Hematopoietic multipotent progenitor cell treated with erythropoietin and hydrocortisone succinate and interleukin-3 and kit ligand, for 17 days (in vitro differentiated cells): ENCODE results near the gene COL4A2.
"Not testable (repeated sequence)": the region's sequence is repeated elsewhere in the genome, so short reads cannot be mapped to it uniquely, and the experiment has no call there.

Source experiments
- DNase-seq: peaks from one replicate; pipeline ENCODE4 v3.0.0-alpha.2; 2015; ENCODE audit warnings: low spot score

Gene COL4A2

DNA sequence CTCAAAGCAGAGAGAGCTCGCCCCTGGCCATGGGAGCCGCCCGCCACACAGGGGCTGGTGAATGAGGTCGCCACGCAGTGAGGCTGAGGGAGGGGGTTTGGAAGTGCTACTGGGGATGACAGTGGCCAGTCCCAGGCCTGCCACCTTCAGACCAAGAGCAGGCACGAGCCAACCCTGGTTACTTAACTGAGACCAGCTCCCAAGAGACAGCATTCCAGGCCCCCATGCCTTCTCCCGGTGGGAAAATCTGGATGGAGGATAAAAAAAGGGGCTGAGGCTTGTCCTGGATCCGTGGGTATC is 211.1 kb downstream of the COL4A2 start:
- DNase-seq: no peak

DNA sequence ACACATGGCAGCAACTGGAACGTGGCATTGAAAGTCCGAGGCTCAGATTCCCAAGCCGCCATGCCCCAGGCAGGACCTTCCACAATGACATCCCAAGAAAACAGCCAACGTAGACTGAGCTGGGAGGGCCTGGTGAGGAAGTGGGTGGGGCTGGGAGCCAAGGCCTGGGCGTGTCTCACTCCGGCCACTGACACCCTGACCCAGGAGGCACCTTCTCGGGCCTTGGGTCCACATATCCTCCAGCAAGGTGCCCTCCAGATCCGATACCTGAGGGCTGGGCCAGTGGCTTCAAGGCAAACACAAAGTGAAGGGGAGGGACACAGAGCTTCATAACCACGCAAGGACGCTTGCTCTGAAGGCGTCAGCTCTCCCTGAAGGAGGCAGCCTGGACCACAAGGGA is 211.5 kb downstream of the COL4A2 start:
- no peak for DNase-seq

GRCh38 chr13:110519046-110519445 is 212.0 kb downstream of the COL4A2 start:
- DNase-seq: no peak

- no peak for DNase-seq
Observed at GRCh38 chr13:110519506-110519905, 212.4 kb downstream of the COL4A2 start.

- no peak for DNase-seq
Observed at GRCh38 chr13:110520431-110521295, 213.6 kb downstream of the COL4A2 start.

GRCh38 chr13:110521296-110521680 is 214.2 kb downstream of the COL4A2 start:
- no peak for DNase-seq

DNA sequence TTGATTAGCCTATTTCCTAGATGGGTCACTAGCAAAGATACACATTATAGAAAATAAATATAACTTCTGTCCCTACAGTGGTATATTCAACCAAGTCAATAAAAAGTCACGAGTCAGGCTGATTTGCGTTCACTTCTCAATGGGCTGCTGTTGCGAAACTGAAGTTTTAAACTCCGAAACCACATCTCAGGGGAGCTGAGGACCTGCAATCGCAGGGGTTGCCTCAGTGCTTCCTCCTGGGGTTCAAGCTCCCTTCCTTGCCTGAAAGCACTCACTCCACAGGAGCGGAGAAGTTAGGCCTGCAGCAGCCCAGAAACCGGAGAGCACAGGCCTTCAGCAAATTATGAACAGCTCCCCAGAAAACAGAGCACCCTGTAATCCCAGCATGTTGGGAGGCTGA is 214.9 kb downstream of the COL4A2 start:
- no peak for DNase-seq

DNA sequence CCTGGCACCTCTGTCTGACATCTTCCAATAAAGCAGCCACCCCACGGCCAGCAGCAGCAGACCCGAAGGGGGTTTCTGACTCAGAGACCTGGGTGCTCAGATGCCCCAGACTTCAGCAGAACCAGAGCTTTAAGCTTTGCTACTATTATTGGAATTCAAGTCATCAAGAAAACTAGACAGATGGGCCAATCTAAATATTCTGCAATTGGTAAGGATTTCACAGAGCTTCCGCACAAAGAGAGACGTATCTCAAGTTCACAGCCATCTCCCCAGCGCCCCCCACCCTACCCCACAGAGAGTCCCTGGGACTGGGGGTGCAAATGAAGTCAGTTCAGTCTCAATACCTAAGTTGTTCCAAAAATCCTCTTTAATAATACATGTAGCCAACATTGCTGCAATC is 215.6 kb downstream of the COL4A2 start:
- no peak for DNase-seq

- DNase-seq: no peak
Observed at GRCh38 chr13:110523180-110523579, 216.1 kb downstream of the COL4A2 start.

DNA sequence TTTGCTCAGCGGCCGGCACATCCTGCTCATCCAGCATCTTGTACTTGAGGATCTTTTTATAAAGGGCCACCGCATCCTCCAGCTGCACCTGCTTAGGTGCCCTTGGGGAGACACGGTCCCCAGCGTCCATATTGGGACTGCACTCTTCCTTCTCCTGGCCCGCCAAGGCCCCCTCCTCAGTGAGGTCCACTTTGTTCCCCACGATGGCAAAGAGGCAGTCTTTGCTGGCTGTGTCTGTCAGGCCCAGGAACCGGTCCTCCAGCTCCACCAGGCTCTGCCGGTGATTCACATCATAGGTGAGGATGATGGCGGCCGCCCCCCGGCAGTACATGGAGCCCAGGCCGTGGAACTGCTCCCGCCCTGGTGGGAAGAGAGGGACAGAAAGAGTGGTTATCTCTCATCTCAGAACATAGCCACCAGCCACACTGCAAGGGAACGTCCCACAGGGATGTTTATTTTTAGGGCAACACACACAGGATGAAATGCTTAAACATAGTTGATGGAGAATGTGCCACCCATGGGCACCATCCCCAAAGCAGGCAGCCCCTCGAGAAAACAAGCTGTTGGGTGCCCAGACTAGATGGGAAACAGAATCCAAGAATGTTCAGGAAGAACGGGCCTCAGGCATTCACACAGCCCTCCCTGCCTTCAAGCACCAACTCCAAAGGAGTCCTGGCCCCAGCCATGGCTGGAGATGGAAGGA is 216.9 kb downstream of the COL4A2 start:
- DNase-seq: no peak

- DNase-seq: no peak
Observed at GRCh38 chr13:110524541-110525257, 217.6 kb downstream of the COL4A2 start.

- DNase-seq: no peak
Observed at GRCh38 chr13:110525328-110526319, 218.5 kb downstream of the COL4A2 start.

GRCh38 chr13:110528371-110528770 is 221.3 kb downstream of the COL4A2 start:
- DNase-seq: no peak

- DNase-seq: no peak
Observed at GRCh38 chr13:110528911-110529310, 221.8 kb downstream of the COL4A2 start.

DNA sequence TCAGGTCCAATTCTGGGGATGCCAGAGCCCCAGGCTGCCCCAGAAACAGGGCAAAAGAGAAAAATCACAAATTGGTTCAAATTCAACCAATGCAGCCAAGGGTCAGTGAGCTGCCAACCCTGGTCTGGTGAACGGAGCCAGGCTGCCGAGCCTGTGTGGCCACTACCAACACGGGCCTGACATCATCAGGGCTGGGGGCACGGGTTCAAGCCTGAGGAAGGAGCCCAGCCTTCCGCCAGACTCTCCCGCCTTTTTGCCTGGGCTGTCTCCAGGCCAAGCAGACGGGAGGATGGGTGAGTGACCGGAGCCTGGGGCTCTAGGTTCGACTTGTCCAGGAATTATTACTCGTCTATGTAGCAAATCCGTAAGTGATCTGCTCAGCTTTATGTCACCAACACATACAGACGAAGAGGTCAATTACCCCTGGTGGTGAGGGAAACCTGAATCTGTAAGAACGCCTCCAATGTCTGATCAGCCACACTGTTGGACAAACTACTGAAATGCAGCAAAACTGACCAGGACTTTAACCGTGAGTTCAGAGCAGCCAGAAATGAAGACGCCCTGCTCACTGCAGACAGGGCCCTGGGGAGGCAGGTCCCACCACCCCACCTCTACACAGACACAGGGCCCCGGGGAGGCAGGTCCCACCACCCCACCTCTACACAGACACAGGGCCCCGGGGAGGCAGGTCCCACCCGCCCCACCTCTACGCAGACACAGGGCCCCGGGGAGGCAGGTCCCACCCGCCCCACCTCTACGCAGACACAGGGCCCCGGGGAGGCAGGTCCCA is 222.6 kb downstream of the COL4A2 start:
- no peak for DNase-seq

DNA sequence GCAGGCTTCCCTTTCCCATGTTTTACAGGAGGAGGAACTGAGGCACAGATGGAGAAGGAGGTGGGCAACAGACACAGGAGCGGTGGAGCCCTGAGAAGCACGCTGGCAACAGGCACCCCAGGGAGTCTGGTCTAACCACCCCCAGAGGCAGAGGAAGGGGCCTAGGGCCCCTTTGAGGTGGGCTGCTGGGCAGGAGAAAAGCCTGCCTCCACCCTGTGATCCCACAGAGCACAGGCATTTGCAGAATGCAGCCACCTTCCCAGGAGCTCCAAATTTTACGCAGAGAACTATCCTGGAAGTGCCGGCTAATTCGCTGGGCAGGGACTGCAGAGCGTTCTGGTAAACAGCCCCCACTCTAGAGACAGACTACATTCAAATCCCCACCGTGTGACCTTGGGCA is 224.0 kb downstream of the COL4A2 start:
- no peak for DNase-seq

DNA sequence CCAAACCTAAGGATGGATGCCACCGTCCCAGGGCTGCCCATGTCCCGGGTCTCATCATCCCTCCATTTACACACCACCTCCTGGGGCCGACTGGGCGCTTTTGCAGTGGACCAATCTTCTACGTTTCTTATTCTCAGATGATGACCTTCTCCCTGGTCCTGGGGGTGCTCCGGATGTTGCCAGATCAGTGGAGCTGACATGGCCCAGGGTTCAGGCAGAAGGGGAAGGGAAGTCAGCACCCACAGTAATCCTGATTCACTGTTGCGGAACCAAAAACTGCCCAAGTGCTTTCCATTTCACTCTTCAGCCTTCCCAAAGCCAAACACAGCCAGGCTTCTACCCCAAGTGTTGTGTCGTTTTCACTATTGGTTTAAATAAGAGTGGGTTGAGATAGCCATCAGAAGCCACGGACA is 224.6 kb downstream of the COL4A2 start:
- DNase-seq: no peak

DNA sequence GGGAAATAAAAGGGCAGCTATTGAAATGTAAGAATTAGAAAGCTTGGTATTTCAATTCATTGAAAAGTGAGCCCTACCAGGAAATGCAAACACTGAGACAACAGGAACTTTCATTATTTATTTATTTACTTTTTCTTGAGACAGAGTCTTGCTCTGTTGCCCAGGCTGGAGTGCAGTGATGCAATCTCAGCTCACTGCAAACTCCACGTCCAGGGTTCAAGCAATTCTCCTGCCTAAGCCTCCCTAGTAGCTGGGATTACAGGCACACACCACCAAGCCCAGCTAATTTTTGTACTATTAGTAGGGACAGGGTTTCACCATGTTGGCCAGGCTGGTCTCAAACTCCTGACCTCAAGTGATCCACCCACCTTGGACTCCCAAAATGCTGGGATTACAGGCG is 225.2 kb downstream of the COL4A2 start:
- not testable (repeated sequence) for DNase-seq

DNA sequence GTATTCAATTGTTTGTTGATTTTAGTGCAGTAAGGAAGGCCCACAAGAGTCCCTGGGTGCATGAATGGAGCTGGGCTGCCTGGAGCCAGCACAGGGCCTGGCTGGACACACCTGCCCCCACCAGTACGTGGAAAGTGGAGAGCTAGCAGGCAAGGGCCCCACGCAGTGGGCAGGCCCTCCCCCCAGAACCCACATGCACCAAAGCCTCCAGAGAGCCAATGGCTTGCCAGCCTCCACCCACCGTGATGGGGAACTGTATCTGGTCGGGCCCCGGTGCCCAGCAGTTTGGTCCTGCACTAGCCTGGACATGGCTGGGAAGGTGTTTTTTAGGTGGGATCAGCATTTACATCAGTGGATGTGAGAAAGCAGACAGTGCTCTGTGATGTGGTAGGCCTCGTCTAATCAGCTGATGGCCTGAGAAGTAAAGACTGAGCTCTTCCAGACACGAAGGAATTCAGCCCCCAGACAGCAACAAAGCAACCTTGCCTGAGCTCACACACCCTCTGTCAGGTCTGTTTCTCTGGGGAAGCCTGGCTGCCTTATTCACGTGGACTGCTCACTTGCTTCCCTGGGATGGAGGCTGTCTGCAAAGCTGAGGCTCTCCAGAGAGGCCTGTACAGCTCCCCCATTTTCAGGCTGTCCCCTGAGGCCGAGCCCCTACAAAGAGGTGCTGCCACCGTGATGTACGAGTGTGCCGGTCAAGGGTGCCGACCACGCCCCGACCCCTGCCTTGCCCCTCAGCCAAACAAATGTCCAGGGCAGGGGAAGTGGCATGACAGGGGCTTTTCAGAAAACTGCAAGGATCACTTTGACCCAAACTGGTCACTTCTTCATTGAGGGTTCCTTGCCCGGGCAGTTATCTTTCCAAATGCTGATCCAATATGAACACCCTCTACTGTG is 226.9 kb downstream of the COL4A2 start:
- no peak for DNase-seq

GRCh38 chr13:110535526-110535925 is 228.4 kb downstream of the COL4A2 start:
- no peak for DNase-seq
